HCT116 (cell line): ENCODE measurements around the gene GRIK5. TPM values are rescaled to one million over a fixed set of nuclear protein-coding genes. Genes with fewer than 3 reads are reported as not detected.

ENCODE experiments used
- ATAC-seq: fragments of 200-7000 bp; cut with Tn5 transposase; 2 replicates; pipeline ENCODE4 v1.9.1; 2020; ENCODE audit warnings: mild to moderate bottlenecking, moderate library complexity
- BruUV-seq: library from RNA; stranded (reverse); fragments of 400-500 nt; replicated peaks from 2 replicates; lab custom pipeline; 2021; lab: Mats Ljungman, UMichigan
- CTCF ChIA-PET: fragments of 300-600 bp; sonication (Branson Sonifier 250); formaldehyde crosslinking; loops from one replicate; lab custom pipeline; 2021; ENCODE audit warnings: antibody characterized with exemption; lab: Charles Lee
- POLR2A ChIA-PET: fragments of 300-600, 350-600 bp; sonication (Branson Sonifier 250); formaldehyde crosslinking; loops from one replicate; lab custom pipeline; 2021; ENCODE audit warnings: antibody characterized with exemption; lab: Charles Lee
- RAD21 ChIA-PET, 2 experiments: fragments of 300-600 bp; sonication (Branson Sonifier 250); formaldehyde crosslinking; loops; one replicate each; lab custom pipeline; 2023; ENCODE audit warnings: low total read pairs in 2 of 2; ENCODE audit not compliant: uncharacterized antibody in 2 of 2, unreplicated experiment in 2 of 2, low non-redundant PET in 1 of 2; lab: Charles Lee
- DNase-seq: peaks from one replicate; pipeline ENCODE4 v3.0.0-alpha.2; 2010; ENCODE audit warnings: low read depth, low spot score
- H2AFZ ChIP-seq: fragments of 200-600 bp; shearing (Covaris generic), sonication (generic); 2 replicates; pipeline ENCODE4 v1.6.1; 2017; ENCODE audit warnings: low read depth, mixed run types, mixed read lengths, antibody characterized with exemption, low read length; ENCODE audit not compliant: poor library complexity, severe bottlenecking
- H3K27ac ChIP-seq: 2 replicates; pipeline ENCODE4 v1.5.1; 2012; ENCODE audit warnings: low read depth, low read length
- H3K27me3 ChIP-seq: fragments of 200-600 bp; sonication (generic); 2 replicates; pipeline ENCODE4 v1.6.1; 2016; ENCODE audit warnings: mixed run types, low read length, mixed read lengths; ENCODE audit not compliant: insufficient read depth
- H3K36me3 ChIP-seq, 2 experiments: fragments of 200-500 bp in 1 of 2; fragments of 200-600 bp in 1 of 2; sonication (Bioruptor generic) in 1 of 2; sonication (generic) in 1 of 2; 2 replicates each; pipeline versions ENCODE4 v1.5.1 to v1.6.1; 2014 to 2016; ENCODE audit warnings: low read length in 2 of 2, inconsistent platforms in 1 of 2, mixed read lengths in 1 of 2, mixed run types in 1 of 2; ENCODE audit not compliant: insufficient read depth in 2 of 2, control insufficient read depth in 1 of 2
- H3K4me1 ChIP-seq, 2 experiments: fragments of 200-600 bp in 1 of 2; sonication (generic) in 1 of 2; 2 replicates each; pipeline versions ENCODE4 v1.5.1 to v1.6.1; 2012 to 2017; ENCODE audit warnings: low read length in 2 of 2, inconsistent platforms in 1 of 2, mild to moderate bottlenecking in 1 of 2, mixed read lengths in 1 of 2, mixed run types in 1 of 2, moderate library complexity in 1 of 2; ENCODE audit not compliant: insufficient read depth in 2 of 2, control insufficient read depth in 1 of 2
- H3K4me2 ChIP-seq: fragments of 200-600 bp; sonication (generic); 2 replicates; pipeline ENCODE4 v1.6.1; 2017; ENCODE audit warnings: mixed run types, low read length, mixed read lengths
- H3K4me3 ChIP-seq, 2 experiments: fragments of 200-600 bp in 1 of 2; sonication (generic) in 1 of 2; replicated peaks in 1 of 2; 2 replicates each; pipeline ENCODE4 v1.5.1; 2011 to 2016; ENCODE audit warnings: low read length in 2 of 2, control low read depth in 1 of 2, low read depth in 1 of 2, mild to moderate bottlenecking in 1 of 2, mixed read lengths in 1 of 2, mixed run types in 1 of 2
- H3K79me2 ChIP-seq: fragments of 200-600 bp; sonication (generic); 2 replicates; pipeline ENCODE4 v1.6.1; 2017; ENCODE audit warnings: mild to moderate bottlenecking, mixed run types, low read length, moderate library complexity, mixed read lengths; ENCODE audit not compliant: insufficient read depth
- H3K9ac ChIP-seq: fragments of 200-600 bp; sonication (generic); 2 replicates; pipeline ENCODE4 v1.6.1; 2016; ENCODE audit warnings: low read length, mixed read lengths
- H3K9me2 ChIP-seq: fragments of 200-600 bp; sonication (generic), shearing (Covaris generic); 2 replicates; pipeline ENCODE4 v1.6.1; 2017; ENCODE audit warnings: mixed run types, mild to moderate bottlenecking, moderate library complexity; ENCODE audit not compliant: insufficient read depth
- H3K9me3 ChIP-seq, 2 experiments: fragments of 200-500 bp in 1 of 2; fragments of 200-600 bp in 1 of 2; sonication (Bioruptor generic) in 1 of 2; sonication (generic) in 1 of 2; 2 replicates each; pipeline ENCODE4 v1.6.1; 2014 to 2017; ENCODE audit warnings: low read length in 2 of 2, mixed read lengths in 2 of 2, inconsistent platforms in 1 of 2, low read depth in 1 of 2, mild to moderate bottlenecking in 1 of 2, mixed run types in 1 of 2, moderate library complexity in 1 of 2; ENCODE audit not compliant: control insufficient read depth in 1 of 2, insufficient read depth in 1 of 2
- H4K20me1 ChIP-seq: fragments of 200-600 bp; sonication (generic), shearing (Covaris generic); 2 replicates; pipeline ENCODE4 v1.6.1; 2017; ENCODE audit warnings: mixed run types, mild to moderate bottlenecking, moderate library complexity; ENCODE audit not compliant: insufficient read depth
- ATF3 ChIP-seq: IDR thresholded peaks from 2 replicates; pipeline ENCODE4 v1.6.1; 2012
- CBX3 ChIP-seq: IDR thresholded peaks from 2 replicates; pipeline ENCODE4 v1.6.1; 2012; ENCODE audit warnings: low read depth
- CEBPB ChIP-seq: IDR thresholded peaks from 2 replicates; pipeline ENCODE4 v1.6.1; 2012; ENCODE audit warnings: low read depth
- ELF1 ChIP-seq: IDR thresholded peaks from 2 replicates; pipeline ENCODE4 v1.6.1; 2012; ENCODE audit warnings: low read depth, borderline replicate concordance
- EZH2 ChIP-seq: fragments of 200-600 bp; sonication (generic); IDR thresholded peaks from 2 replicates; pipeline ENCODE4 v1.6.1; 2017; ENCODE audit warnings: antibody characterized with exemption, mixed run types
- MAX ChIP-seq: IDR thresholded peaks from 2 replicates; pipeline ENCODE4 v1.6.1; 2012
- RAD21 ChIP-seq: IDR thresholded peaks from 2 replicates; pipeline ENCODE4 v1.6.1; 2012; ENCODE audit warnings: low read depth, mild to moderate bottlenecking
- SP1 ChIP-seq: IDR thresholded peaks from 2 replicates; pipeline ENCODE4 v1.6.1; 2012; ENCODE audit warnings: low read depth
- SRF ChIP-seq: IDR thresholded peaks from 2 replicates; pipeline ENCODE4 v1.6.1; 2012; ENCODE audit warnings: low read depth
- YY1 ChIP-seq: IDR thresholded peaks from 2 replicates; pipeline ENCODE4 v1.6.1; 2011; ENCODE audit warnings: low read length, low read depth, moderate library complexity, mild to moderate bottlenecking; ENCODE audit not compliant: insufficient replicate concordance; ENCODE audit errors: extremely low read depth
- intact Hi-C: fragments of 100-400 bp; cut with micrococcal nuclease; formaldehyde crosslinking; loops from 2 replicates; pipeline ENCODE4 v1.10.0; 2022
- total RNA-seq: library from RNA; stranded (reverse); gene quantifications from one replicate; pipeline ENCODE4 v1.2.1, GENCODE V29; 2021; ENCODE audit not compliant: unreplicated experiment
- TF ChIP-seq, protein P1 (sequence below), 3 experiments: fragments of 200-600 bp in 1 of 3; sonication (generic) in 1 of 3; IDR thresholded peaks in 2 of 3; conservative IDR thresholded peaks in 1 of 3; 2 replicates each; pipeline ENCODE4 v1.5.1; 2012 to 2017; ENCODE audit warnings: low read depth in 2 of 3, low read length in 2 of 3, antibody characterized with exemption in 1 of 3, borderline replicate concordance in 1 of 3, control low read depth in 1 of 3, mild to moderate bottlenecking in 1 of 3, mixed read lengths in 1 of 3, mixed run types in 1 of 3, moderate library complexity in 1 of 3; ENCODE audit not compliant: insufficient read depth in 1 of 3

GRIK5 gene
- total RNA-seq, 1 experiment from 2014 or later = 1.7 TPM

GRCh38 chr19:41969772-41970458, 100.1 kb downstream of the GRIK5 start:
- Histone ChIP-seq H3K4me3 (no peak overlapping the region), H3K9me2 (no peaks in the 10 kb centered on the region), H3K9ac (no peak overlapping the region), H3K4me1 (no peaks in the 10 kb centered on the region), H3K79me2 (no peaks in the 10 kb centered on the region), H3K4me2 (no peak overlapping the region), H3K27ac (no peak overlapping the region), H3K9me3 (no peaks in the 10 kb centered on the region), H3K27me3 (no peaks in the 10 kb centered on the region), H2AFZ (no peak overlapping the region), H3K36me3 (no peaks in the 10 kb centered on the region; a peak in 1 of 4 replicates), H4K20me1 (no peaks in the 10 kb centered on the region)
- intact Hi-C loops = no loop called here
- DNase-seq = no peak
- no TSS peak for BruUV-seq
- RAD21 ChIA-PET = no interaction called here
- TF ChIP-seq MAX = no peak
- TF ChIP-seq RAD21 = no peak
- TF ChIP-seq SRF = no peak
- no peak for TF ChIP-seq ATF3
- no peak for TF ChIP-seq SP1
- no peak for TF ChIP-seq CBX3
- TF ChIP-seq EZH2 = no peak
- no peak for TF ChIP-seq YY1
- no peak for TF ChIP-seq CEBPB
- no peak for TF ChIP-seq ELF1
- TF ChIP-seq, protein P1, sequence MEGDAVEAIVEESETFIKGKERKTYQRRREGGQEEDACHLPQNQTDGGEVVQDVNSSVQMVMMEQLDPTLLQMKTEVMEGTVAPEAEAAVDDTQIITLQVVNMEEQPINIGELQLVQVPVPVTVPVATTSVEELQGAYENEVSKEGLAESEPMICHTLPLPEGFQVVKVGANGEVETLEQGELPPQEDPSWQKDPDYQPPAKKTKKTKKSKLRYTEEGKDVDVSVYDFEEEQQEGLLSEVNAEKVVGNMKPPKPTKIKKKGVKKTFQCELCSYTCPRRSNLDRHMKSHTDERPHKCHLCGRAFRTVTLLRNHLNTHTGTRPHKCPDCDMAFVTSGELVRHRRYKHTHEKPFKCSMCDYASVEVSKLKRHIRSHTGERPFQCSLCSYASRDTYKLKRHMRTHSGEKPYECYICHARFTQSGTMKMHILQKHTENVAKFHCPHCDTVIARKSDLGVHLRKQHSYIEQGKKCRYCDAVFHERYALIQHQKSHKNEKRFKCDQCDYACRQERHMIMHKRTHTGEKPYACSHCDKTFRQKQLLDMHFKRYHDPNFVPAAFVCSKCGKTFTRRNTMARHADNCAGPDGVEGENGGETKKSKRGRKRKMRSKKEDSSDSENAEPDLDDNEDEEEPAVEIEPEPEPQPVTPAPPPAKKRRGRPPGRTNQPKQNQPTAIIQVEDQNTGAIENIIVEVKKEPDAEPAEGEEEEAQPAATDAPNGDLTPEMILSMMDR (IDR thresholded peaks at IDR 0.05 in 2 of 3, conservative IDR thresholded peaks at IDR 0.05 in 1 of 3; ENCODE audit: borderline replicate concordance in 1 of 3, insufficient read depth in 1 of 3, low read depth in 2 of 3, low read length in 2 of 3) = no peak
- CTCF ChIA-PET = no interaction called here
- POLR2A ChIA-PET = no interaction called here
- no peak for ATAC-seq
